Activated naive CD4-positive, alpha-beta T cell treated with anti-CD3 and anti-CD28 coated beads for 36 hours (primary cell): ENCODE data around the gene PNN. TPM values are rescaled to one million over a fixed set of nuclear protein-coding genes. Genes with fewer than 3 reads are reported as not detected.
"Not testable (repeated sequence)": the region's sequence is repeated elsewhere in the genome, so short reads cannot be mapped to it uniquely, and the experiment has no call there.

ENCODE experiments used
- CTCF ChIA-PET: fragments of 350-600 bp; sonication (Branson Sonifier 250); formaldehyde crosslinking; loops from one replicate; lab custom pipeline; 2021; ENCODE audit warnings: antibody characterized with exemption; lab: Charles Lee
- DNase-seq: peaks from one replicate; pipeline ENCODE4 v3.0.0-alpha.2; 2020
- H3K27ac Mint-ChIP-seq: one replicate; pipeline ENCODE4 v1.8.0; 2021; ENCODE audit warnings: mild to moderate bottlenecking, mixed read lengths
- H3K27me3 Mint-ChIP-seq: one replicate; pipeline ENCODE4 v1.8.0; 2021; ENCODE audit warnings: low read depth, mixed read lengths
- H3K36me3 Mint-ChIP-seq: one replicate; pipeline ENCODE4 v1.8.0; 2021; ENCODE audit warnings: low read depth, mixed read lengths
- H3K4me1 Mint-ChIP-seq: one replicate; pipeline ENCODE4 v1.8.0; 2021; ENCODE audit warnings: low read depth, mixed read lengths
- H3K4me3 Mint-ChIP-seq: one replicate; pipeline ENCODE4 v1.8.0; 2021; ENCODE audit warnings: mild to moderate bottlenecking, moderate library complexity, mixed read lengths
- H3K9me3 Mint-ChIP-seq: one replicate; pipeline ENCODE4 v1.8.0; 2021; ENCODE audit warnings: mixed read lengths
- intact Hi-C: fragments of 100-400 bp; cut with micrococcal nuclease; formaldehyde crosslinking; loops from one replicate; pipeline ENCODE4 v1.15.1; 2023
- total RNA-seq, 2 experiments: library from RNA; stranded (reverse); gene quantifications; one replicate each; pipeline ENCODE4 v1.2.3, GENCODE V29; 2021

The PNN gene
- total RNA-seq, 2 experiments from 2014 or later: 99.6 to 100 TPM

DNA sequence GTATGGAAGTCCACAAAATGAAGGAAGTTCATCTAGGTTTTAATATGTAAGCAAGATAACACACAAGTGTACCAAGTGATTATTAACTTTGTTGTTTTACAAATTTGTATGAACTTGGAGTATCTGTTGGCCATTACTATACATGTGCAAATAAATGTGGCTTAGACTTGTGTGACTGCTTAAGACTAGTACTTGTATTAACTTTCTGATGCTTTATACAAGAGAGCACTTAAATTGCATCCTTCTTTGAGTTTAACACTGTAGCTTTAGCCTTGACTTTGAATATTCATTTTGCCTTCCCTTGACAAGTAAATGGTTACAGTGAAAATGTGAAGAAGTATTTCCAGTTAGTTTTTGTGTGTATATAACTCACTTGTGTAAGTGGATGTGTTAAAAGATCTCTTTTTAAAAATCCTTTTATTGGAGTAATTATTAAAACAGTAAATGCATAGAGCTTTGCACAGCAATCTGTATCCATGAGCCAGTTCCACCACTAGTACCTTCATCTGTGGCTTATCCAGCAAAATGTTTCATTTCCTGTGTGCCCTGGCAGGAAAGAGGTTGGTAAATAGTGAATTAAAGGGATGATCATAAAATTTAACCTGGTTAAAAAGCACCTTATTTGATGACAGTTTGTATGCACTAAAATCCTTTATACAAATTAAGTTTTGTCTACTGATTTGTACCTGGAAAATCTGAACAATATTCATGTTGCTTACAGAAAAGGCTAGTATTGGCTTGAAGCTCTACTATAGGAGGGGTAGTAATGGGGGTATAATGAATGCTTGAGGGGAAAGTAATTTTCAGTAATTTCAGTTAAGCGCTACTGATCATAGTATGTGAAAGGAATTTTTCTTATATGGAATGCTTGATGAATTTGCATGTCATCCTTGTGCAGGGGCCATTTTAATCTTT is 8.0 kb downstream of the PNN start:
- no peak for DNase-seq
- Mint-ChIP-seq H3K9me3 (no peaks in the 10 kb centered on the region), H3K4me3 (no peak overlapping the region), H3K27ac (peak overlapping the region; percentile 19), H3K4me1 (peaks cover 23% of the 10 kb centered on the region), H3K27me3 (no peaks in the 10 kb centered on the region), H3K36me3 (peaks cover 29% of the 10 kb centered on the region)
- CTCF ChIA-PET: no interaction called here
- intact Hi-C loops: no loop called here

- H3K27ac Mint-ChIP-seq, H3K9me3 Mint-ChIP-seq, intact Hi-C loops: not testable (repeated sequence)
Measured at GRCh38 chr14:39183685-39184003, 8.6 kb downstream of the PNN start.

DNA sequence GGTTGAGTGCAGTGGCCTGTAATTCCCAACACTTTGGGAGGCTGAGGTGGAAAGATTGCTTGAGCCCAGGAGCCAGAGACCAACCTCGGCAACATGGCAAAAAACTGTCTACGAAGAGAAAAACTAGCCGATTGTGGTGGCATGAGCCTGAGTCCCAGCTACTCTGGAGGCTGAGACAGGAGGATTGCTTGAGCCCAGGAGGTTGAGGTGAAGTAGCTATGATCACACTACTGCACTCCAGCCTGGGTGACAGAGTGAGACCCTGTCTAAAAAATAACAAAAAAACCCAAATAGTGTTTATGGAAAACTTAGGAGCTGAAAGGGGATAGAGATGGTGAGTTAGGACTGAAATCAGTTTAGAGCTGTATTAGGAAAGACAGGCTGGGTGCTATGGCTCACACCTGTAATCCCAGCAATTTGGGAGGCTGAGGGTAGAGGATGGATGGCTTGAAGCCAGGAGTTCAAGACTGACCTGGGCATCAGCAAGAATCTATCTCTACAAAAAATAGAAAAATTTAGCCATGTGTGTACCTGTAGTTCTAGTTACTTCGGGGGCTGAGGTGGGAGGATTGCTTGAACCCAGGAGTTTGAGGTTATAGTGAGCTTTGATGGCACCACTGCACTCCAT is 9.7 kb downstream of the PNN start:
- CTCF ChIA-PET: interaction anchor here (0.7 kb wide), 1 partner anchor 185 kb away, joined by 3 read pairs; no protein-coding TSS in a partner anchor
- Mint-ChIP-seq H3K4me3 (no peak overlapping the region), H3K36me3 (peaks cover 17% of the 10 kb centered on the region), H3K27ac (no peak overlapping the region), H3K9me3 (no peaks in the 10 kb centered on the region), H3K4me1 (peaks cover 13% of the 10 kb centered on the region), H3K27me3 (no peaks in the 10 kb centered on the region)
- DNase-seq: no peak
- intact Hi-C loops: no loop called here

More at GRCh38 chr14:39183685-39184003, 8.6 kb downstream of the PNN start:
- H3K4me3 Mint-ChIP-seq, DNase-seq, CTCF ChIA-PET, H3K27me3 Mint-ChIP-seq: not testable (repeated sequence)
- Mint-ChIP-seq H3K36me3 (peaks cover 25% of the 10 kb centered on the region), H3K4me1 (peaks cover 24% of the 10 kb centered on the region)

DNA sequence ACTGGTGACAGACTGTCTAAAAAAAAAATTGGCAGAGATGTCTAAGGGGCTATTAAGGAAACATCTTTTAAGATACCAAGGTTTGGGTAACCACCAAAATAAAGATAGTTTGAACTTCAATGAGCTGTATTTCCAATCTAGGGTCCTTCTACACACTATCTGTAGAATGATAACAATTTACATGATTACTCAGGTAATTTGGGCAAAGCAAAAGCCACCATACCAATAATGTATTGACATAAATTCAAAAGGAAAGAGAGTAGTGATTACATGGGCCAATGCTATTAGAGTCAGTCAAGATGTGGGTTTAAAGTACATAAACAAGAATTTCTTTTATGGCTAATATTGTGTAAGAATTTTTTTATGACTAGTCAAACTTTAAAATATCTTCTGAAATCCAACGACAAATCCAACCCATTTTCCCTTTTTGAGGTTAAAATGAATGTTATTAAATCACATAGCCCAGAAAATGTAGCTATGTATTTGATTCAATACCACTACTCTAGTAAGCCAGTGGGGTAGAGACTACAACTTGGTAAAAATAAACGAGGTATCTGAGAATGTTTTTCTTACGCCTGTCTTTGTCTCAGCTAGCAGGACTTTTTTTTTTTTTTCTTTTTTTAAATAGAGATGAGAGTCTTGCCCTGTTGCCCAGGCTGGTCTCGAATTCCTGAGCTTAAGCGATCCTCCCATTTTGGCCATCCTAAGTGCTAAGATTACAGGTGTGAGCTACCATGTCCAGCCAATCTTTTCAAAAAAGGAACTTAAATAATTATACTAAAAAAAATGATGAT is 10.4 kb downstream of the PNN start:
- no peak overlapping the region for H3K4me3 Mint-ChIP-seq

GRCh38 chr14:39186941-39187525 is 12.0 kb downstream of the PNN start:
- CTCF ChIA-PET: interaction anchor here (0.6 kb wide), 1 partner anchor 51 kb away, joined by 4 read pairs; no protein-coding TSS in a partner anchor
- H3K36me3 Mint-ChIP-seq: peaks cover 17% of the 10 kb centered on the region
- intact Hi-C loops: no loop called here

More for the DNA sequence above, 10.4 kb downstream of the PNN start:
- no peaks in the 10 kb centered on the region for H3K27me3 Mint-ChIP-seq
- no peak overlapping the region for H3K27ac Mint-ChIP-seq
- no peaks in the 10 kb centered on the region for H3K9me3 Mint-ChIP-seq
- CTCF ChIA-PET: interaction anchor here (0.7 to 1.0 kb wide), 2 partner anchors 184 to 241 kb away, joined by 3 read pairs; no protein-coding TSS in a partner anchor
- DNase-seq: no peak
- intact Hi-C loops: no loop called here
- peaks cover 11% of the 10 kb centered on the region for H3K4me1 Mint-ChIP-seq
- peaks cover 16% of the 10 kb centered on the region for H3K36me3 Mint-ChIP-seq

DNA sequence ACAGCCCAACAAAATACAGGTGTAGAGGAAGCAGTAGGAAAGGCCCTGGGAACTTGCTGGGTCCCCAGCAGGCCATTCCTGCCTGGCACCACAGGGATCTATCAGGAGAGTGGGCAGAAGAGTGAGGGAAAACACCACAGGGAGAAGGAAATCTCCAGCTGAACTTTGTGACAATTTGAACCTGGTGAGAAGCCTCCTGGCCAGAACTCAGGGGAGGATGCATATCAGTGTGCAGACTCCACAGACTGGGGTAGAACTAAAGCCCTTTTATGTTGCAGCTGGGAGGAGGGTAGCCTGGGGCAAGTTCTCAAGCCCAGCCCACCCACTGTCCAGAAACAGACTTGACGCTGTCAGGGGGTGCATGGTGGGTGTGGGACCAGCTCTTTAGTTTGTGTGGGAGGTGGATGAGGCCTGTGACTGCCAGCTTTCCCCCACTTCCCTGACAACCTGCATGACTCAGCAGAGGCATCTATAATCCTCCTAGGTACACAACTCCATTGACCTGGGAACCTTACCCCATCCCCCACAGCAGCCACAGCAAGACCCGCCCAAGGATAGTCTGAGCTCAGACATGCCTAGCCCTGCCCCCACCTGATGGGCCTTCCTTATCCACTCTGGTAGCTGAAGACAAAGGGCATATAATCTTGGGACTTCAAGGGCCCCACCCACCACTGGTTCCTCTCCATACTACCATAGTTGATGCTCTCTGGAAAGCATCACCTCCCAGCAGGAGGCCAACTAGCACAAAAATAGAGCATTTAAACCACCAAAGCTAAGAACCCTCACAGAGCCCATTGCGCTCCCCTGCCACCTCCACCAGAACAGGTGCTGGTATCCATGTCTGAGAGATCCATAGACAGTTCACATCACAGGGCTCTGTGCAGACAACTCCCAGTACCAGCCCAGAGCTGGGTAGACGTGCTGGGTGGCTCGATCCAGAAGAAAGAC is 28.9 kb downstream of the PNN start:
- Mint-ChIP-seq H3K27me3 (no peaks in the 10 kb centered on the region), H3K4me1 (peaks cover 19% of the 10 kb centered on the region), H3K27ac (no peak overlapping the region), H3K36me3 (no peaks in the 10 kb centered on the region), H3K9me3 (peaks cover 1% of the 10 kb centered on the region), H3K4me3 (no peak overlapping the region)
- CTCF ChIA-PET: interaction anchor here (0.6 kb wide), 1 partner anchor 19 kb away, joined by 3 read pairs; no protein-coding TSS in a partner anchor
- DNase-seq: no peak
- intact Hi-C loops: no loop called here

More at GRCh38 chr14:39186941-39187525, 12.0 kb downstream of the PNN start:
- no peak overlapping the region for H3K27ac Mint-ChIP-seq
- H3K27me3 Mint-ChIP-seq: no peaks in the 10 kb centered on the region
- H3K4me3 Mint-ChIP-seq: no peak overlapping the region
- no peak for DNase-seq
- no peaks in the 10 kb centered on the region for H3K9me3 Mint-ChIP-seq
- H3K4me1 Mint-ChIP-seq: peaks cover 11% of the 10 kb centered on the region

GRCh38 chr14:39207430-39207829 is 32.4 kb downstream of the PNN start:
- CTCF ChIA-PET, H3K4me3 Mint-ChIP-seq, H3K9me3 Mint-ChIP-seq, H3K27me3 Mint-ChIP-seq, intact Hi-C loops, H3K27ac Mint-ChIP-seq, DNase-seq, H3K36me3 Mint-ChIP-seq: not testable (repeated sequence)
- H3K4me1 Mint-ChIP-seq: peaks cover 19% of the 10 kb centered on the region

DNA sequence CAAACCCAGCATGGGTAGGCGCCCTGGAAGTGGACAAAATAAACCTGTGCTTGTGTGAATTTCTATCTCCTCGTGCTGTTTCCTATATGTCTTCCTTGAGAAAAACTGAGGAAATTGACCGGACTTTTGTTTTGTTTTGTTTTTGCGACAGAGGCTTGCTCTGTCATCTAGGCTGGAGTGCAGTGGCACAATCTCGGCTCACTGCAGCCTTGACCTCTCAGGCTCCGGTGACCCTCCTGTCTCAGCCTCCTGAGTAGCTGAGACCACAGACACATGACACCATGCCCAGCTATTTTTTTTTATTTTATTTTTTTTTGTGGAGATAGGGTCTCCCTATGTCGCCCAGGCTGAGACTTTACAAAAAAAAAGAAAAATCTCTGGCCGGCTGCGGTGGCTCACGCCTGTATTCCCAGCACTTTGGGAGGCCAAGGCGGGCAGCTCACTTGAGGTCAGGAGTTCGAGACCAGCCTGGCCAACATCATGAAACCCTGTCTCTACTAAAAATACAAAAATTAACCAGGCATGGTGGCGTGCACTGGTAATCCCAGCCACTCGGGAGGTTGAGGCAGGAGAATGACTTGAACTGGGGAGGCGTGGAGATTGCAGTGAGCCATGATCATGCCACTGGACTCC is 36.2 kb downstream of the PNN start:
- Mint-ChIP-seq H3K27ac (no peak overlapping the region), H3K36me3 (no peaks in the 10 kb centered on the region), H3K27me3 (no peaks in the 10 kb centered on the region), H3K9me3 (peaks cover 1% of the 10 kb centered on the region), H3K4me1 (peaks cover 19% of the 10 kb centered on the region), H3K4me3 (no peak overlapping the region)
- no peak for DNase-seq
- intact Hi-C loops: no loop called here
- CTCF ChIA-PET: interaction anchor here (0.8 kb wide), 1 partner anchor 10 kb away, joined by 5 read pairs; no protein-coding TSS in a partner anchor

DNA sequence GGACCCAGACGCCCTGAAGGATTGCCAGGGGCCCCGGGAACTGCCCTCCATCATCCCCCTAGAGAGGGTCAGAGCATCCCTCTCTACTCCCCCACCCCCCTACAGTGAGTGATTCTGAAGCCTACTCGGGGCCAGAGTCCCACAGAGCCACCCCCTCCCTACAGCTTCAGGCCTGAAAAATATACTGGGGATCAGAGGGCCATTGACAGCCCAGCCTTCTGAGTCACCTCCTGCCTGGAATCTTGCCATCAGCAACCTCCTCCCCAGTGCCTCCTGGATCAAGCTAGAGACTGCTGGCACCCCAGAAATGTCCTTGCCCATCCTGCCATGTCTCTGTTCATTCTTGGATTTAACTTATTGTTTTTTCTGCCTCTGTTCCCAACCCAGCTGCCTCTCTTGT is 37.0 kb downstream of the PNN start:
- intact Hi-C loops: no loop called here
- Mint-ChIP-seq H3K27me3 (no peaks in the 10 kb centered on the region), H3K27ac (no peak overlapping the region), H3K36me3 (no peaks in the 10 kb centered on the region), H3K9me3 (no peaks in the 10 kb centered on the region), H3K4me3 (no peak overlapping the region), H3K4me1 (peaks cover 17% of the 10 kb centered on the region)
- CTCF ChIA-PET: no interaction called here
- DNase-seq: no peak

GRCh38 chr14:39212693-39213092 is 37.6 kb downstream of the PNN start:
- no peaks in the 10 kb centered on the region for H3K9me3 Mint-ChIP-seq
- H3K36me3 Mint-ChIP-seq: no peaks in the 10 kb centered on the region
- no peak overlapping the region for H3K27ac Mint-ChIP-seq
- intact Hi-C loops: no loop called here
- no peaks in the 10 kb centered on the region for H3K27me3 Mint-ChIP-seq
- H3K4me1 Mint-ChIP-seq: peaks cover 16% of the 10 kb centered on the region
- H3K4me3 Mint-ChIP-seq: no peak overlapping the region
- DNase-seq: no peak
- CTCF ChIA-PET: no interaction called here
